Measurements from ENCODE around the gene MRPS31. TPM values are rescaled to one million over a fixed set of nuclear protein-coding genes. Genes with fewer than 3 reads are reported as not detected.

The MRPS31 gene
- total RNA-seq, 1 donor from 2014 or later, result 41.6 TPM

Other genes with a start within 250 kb of the MRPS31 start
- gene FOXO1, start 104.5 kb downstream of the MRPS31 start, total RNA-seq, result 41.9 and 43.1 TPM in 2 replicates
- gene SLC25A15, start 18.4 kb upstream of the MRPS31 start, total RNA-seq, result 19.0 and 20.0 TPM in 2 replicates
- 75.3 and 76.8 TPM in 2 replicates for gene ELF1, start 248.1 kb upstream of the MRPS31 start, total RNA-seq

Measured in activated T-helper 1 cell treated with anti-CD3 and anti-CD28 coated beads, Interleukin-12 subunit alpha, Interleukin-12 subunit beta, Interleukin-2, Interleukin-4 antibody, amounts not matched to agents 30 ng/mL and 10 ng/mL and 1 ng/mL, durations not matched to agents 14 hours and 24 hours and 36 hours (primary cell).